GM12873 (cell line): ENCODE measurements around the gene TTL.
A peak's percentile ranks its signal among the peaks of the same experiment; 100 is the strongest.

Experiments used
- CTCF ChIP-seq: IDR thresholded peaks from 2 replicates; pipeline ENCODE4 v1.5.1; 2012; ENCODE audit warnings: low read depth, mild to moderate bottlenecking, moderate library complexity, low read length, control low read depth; ENCODE audit not compliant: insufficient read depth; ENCODE audit errors: missing control alignments

The TTL gene

GRCh38 chr2:112488201-112488600 lies 6.2 kb downstream of the TTL start:
- TF ChIP-seq CTCF: no peak

- TF ChIP-seq CTCF: no peak
Observed at GRCh38 chr2:112491946-112492345, 10.0 kb downstream of the TTL start.

GRCh38 chr2:112493048-112493447 lies 11.1 kb downstream of the TTL start:
- TF ChIP-seq CTCF: no peak

GRCh38 chr2:112493858-112494648 lies 12.1 kb downstream of the TTL start:
- no peak for TF ChIP-seq CTCF

GRCh38 chr2:112494828-112495227 lies 12.9 kb downstream of the TTL start:
- no peak for TF ChIP-seq CTCF

GRCh38 chr2:112500850-112501484 lies 19.0 kb downstream of the TTL start:
- peak; percentile 45 for TF ChIP-seq CTCF

- TF ChIP-seq CTCF: no peak
Observed at GRCh38 chr2:112516801-112517200, 34.8 kb downstream of the TTL start.
